ENCODE results near the gene ACOXL. TPM values are rescaled to one million over a fixed set of nuclear protein-coding genes. Genes with fewer than 3 reads are reported as not detected.

Gene ACOXL
- total and polyA plus RNA-seq, 10 of the 15 experiments (the other 5 are each of a cell fraction or from before 2014, with no cell fraction given): 0.05 to 1.3 (median 0.71) TPM

GRCh38 chr2:111042261-111042660 is 309.9 kb downstream of the ACOXL start:
- ATAC-seq (no peak), DNase-seq (ENCODE audit: low read depth, low spot score) (no peak), FAIRE-seq (no peak)
- in situ Hi-C loops (cut with MboI): no loop called here
- WGBS (ENCODE audit: insufficient coverage, insufficient replicate concordance, low lambda C conversion rate, missing lambda C conversion rate): 61% methylated on average over 6 of the region's 6 CpGs
- H3K4me1 ChIP-seq (ENCODE audit: control insufficient read depth, insufficient read depth, low read length): peaks cover 11% of the 10 kb centered on the region
- ChIA-PET RAD21 (ENCODE audit: unreplicated experiment) (no interaction called here), CTCF (interaction anchor here (0.7 to 1.2 kb wide), 2 partner anchors 10 to 34 kb away, joined by 3 to 6 read pairs; no protein-coding TSS in a partner anchor), SMC1A (ENCODE audit: uncharacterized antibody, unreplicated experiment) (interaction anchor here (0.9 to 1.0 kb wide), 2 partner anchors 13 to 184 kb away, joined by 3 read pairs; no protein-coding TSS in a partner anchor), POLR2A (no interaction called here)
- TF ChIP-seq STAT1 (conservative IDR thresholded peaks at IDR 0.05) (no peak), ZNF217 (IDR thresholded peaks at IDR 0.05) (no peak), ZBTB40 (IDR thresholded peaks at IDR 0.05; ENCODE audit: borderline replicate concordance) (no peak), WRNIP1 (IDR thresholded peaks at IDR 0.05; ENCODE audit: borderline replicate concordance, low read depth, low read length) (no peak), MTA3 (IDR thresholded peaks at IDR 0.05; ENCODE audit: borderline replicate concordance, low read length) (no peak), SREBF1 (IDR thresholded peaks at IDR 0.05; ENCODE audit: low read length) (no peak), ZBTB4 (CRISPR knock-in tag; IDR thresholded peaks at IDR 0.05) (no peak), USF1 (IDR thresholded peaks at IDR 0.05; ENCODE audit: borderline replicate concordance, extremely low read length, insufficient read depth, low read depth, low read length) (no peak), PML (IDR thresholded peaks at IDR 0.05; ENCODE audit: low read length) (no peak), POLR2AphosphoS2 (IDR thresholded peaks at IDR 0.05; ENCODE audit: low read depth, low read length) (no peak), TCF3 (IDR thresholded peaks at IDR 0.05; ENCODE audit: borderline replicate concordance, insufficient read depth, low read depth, low read length) (no peak), YY1 (IDR thresholded peaks at IDR 0.05; ENCODE audit: low read depth, low read length) (no peak), CBX3 (IDR thresholded peaks at IDR 0.05; ENCODE audit: borderline replicate concordance, low read depth) (no peak), TBL1XR1 (IDR thresholded peaks at IDR 0.05; ENCODE audit: low read depth, low read length) (no peak)
- no peak overlapping the region for H2AFZ ChIP-seq (ENCODE audit: control insufficient read depth, low read depth, low read length)
- no peaks in the 10 kb centered on the region for H4K20me1 ChIP-seq (ENCODE audit: control insufficient read depth, insufficient read depth)
- no peak overlapping the region for H3K4me3 ChIP-seq
- no peaks in the 10 kb centered on the region for H3K36me3 ChIP-seq (ENCODE audit: control insufficient read depth in 2 of 2, insufficient read depth in 2 of 2, low read length in 1 of 2)
- H3K27me3 ChIP-seq (replicated peaks in 1 of 2; ENCODE audit: control insufficient read depth in 2 of 2, insufficient read depth in 2 of 2, low read length in 1 of 2): peaks cover 2 to 3% of the 10 kb centered on the region in 2 experiments; a peak in 3 of 4 replicates
- intact Hi-C loops (cut with micrococcal nuclease; ENCODE audit: unreplicated experiment): no loop called here
- no peak overlapping the region for H3K9ac ChIP-seq (ENCODE audit: control insufficient read depth, insufficient read depth, low read length)
- H3K27ac ChIP-seq (ENCODE audit: control insufficient read depth, insufficient read depth): no peak overlapping the region
- H3K9me3 ChIP-seq (replicated peaks; ENCODE audit: control insufficient read depth, insufficient read depth, low read length): peaks cover 13% of the 10 kb centered on the region; the same call in 2 of the 3 replicates
- BruUV-seq (replicated peaks): no TSS peak
- H3K79me2 ChIP-seq (ENCODE audit: control insufficient read depth, insufficient read depth, low read length): no peaks in the 10 kb centered on the region
- no peak overlapping the region for H3K4me2 ChIP-seq (ENCODE audit: control insufficient read depth, insufficient read depth)

Data from GM12878 (cell line).